Measurements from ENCODE around the gene GALNT15. TPM values are rescaled to one million over a fixed set of nuclear protein-coding genes. Genes with fewer than 3 reads are reported as not detected.
A peak's percentile ranks its signal among the peaks of the same experiment; 100 is the strongest.

The GALNT15 gene
- total RNA-seq, 1 donor from 2014 or later = 1.3 TPM

DNA sequence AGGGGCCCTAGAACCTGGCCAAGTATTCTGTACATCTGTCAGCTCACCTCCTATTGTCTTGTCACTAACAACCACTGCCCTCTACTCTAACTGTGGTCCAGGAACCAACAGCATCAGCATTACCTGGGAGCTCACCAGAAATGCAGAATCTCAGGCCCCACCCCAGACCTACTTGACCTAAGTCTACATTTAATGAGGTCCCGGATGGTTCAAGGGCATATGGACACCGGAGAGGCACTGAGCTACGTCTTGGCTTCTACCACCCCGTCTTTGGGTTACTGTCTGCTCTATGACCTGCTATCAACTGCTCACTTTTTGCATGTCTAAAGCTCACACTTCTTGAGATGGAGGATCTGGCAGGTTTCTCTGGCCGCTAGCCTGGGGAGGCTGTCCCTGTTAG is 8.1 kb downstream of the GALNT15 start:
- DNase-seq (ENCODE audit: low spot score) = peak; percentile 62
- intact Hi-C loops (cut with DNase I) = no loop called here

DNA sequence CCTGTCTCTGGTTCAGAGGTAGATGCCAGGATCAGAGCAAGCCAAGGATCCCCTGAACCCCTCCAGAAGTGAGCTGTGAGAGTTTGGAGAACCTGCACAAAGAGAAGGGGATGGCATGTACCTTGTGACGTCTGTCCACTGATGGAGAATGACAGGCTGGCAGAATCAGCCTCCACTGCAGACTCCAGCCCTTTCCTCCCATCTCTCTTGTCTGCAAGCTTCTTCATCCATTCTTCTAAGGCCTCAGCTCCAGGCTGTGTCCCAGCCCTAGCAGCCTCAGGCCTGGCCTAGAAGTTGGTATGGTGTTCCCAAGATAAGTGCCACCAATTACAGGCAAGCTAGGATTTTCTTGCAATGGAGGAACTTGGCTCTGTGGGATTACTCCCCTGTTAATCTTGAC is 8.6 kb downstream of the GALNT15 start:
- peak; percentile 38 for DNase-seq (ENCODE audit: low spot score)
- intact Hi-C loops (cut with DNase I) = no loop called here

DNA sequence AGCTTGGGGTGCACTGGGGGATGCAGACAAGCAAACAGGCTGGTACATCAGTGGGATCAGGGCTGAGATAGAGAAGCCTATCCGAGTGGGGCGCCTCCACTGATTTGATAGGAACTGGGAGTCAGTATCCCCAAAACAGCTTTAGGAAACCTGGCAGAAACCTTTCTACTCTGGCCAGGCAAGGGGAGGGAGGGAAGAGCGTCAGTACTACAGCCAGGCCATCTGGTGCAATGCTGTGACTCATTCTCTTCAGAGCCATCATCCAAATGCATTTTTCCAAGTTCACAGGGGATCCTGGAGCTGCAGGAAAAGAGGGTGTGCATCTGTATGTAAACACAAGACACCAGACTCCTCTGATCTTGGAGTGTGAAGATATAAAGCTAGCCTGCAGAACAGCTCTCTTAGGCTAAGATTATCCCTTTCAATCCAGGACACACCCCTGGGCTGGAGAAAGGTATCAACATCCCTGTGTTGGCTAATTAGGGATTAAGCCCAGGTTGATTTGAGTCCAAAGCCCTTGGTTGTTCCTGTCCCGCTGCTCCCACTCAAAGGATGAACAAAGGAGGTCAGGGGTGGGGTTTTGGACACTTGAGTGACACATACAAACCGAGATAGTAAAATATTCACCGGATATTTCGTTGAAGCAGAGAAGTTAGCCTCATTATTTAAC is 9.3 kb downstream of the GALNT15 start:
- intact Hi-C loops (cut with DNase I) = no loop called here
- DNase-seq (ENCODE audit: low spot score) = peak; percentile 46

DNA sequence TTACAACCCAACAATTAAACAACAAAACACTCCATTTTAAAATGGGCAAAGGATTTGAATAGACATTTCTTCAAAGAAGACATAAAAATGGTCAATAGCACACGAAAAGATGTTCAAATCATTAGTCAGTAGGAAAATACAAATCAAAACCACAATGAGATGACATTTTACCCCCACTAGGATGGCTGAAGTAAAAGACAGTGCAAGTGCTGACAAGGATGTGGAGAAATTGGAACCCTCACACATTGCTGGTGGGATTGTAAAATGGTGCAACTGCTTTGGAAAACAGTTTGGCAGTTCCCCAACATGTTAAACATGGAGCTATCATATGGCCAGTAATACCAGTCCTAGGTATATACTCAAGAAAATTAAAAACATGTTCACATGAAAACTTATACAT is 11.6 kb downstream of the GALNT15 start:
- intact Hi-C loops (cut with DNase I) = no loop called here

DNA sequence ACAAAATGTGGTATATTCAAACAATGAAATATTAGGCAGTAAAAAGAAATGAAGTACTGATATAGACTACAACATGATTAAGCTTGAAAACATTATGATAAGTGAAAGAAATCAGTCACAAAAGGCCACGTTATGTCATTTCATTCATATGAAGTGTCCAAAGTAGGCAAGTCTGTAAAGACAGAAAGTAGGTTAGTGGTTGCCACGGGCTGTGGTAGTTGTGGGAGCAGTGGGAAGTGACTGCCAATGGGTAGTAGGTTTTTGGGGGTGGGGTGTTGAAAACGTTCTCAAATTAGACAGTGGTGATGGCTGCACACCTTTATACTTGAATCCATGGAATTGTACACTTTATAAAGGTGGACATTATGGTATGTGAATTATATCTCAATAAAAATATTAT is 12.1 kb downstream of the GALNT15 start:
- intact Hi-C loops (cut with DNase I) = no loop called here
- DNase-seq (ENCODE audit: low spot score) = no peak

More for the DNA sequence above, 11.6 kb downstream of the GALNT15 start:
- no peak for DNase-seq (ENCODE audit: low spot score)

DNA sequence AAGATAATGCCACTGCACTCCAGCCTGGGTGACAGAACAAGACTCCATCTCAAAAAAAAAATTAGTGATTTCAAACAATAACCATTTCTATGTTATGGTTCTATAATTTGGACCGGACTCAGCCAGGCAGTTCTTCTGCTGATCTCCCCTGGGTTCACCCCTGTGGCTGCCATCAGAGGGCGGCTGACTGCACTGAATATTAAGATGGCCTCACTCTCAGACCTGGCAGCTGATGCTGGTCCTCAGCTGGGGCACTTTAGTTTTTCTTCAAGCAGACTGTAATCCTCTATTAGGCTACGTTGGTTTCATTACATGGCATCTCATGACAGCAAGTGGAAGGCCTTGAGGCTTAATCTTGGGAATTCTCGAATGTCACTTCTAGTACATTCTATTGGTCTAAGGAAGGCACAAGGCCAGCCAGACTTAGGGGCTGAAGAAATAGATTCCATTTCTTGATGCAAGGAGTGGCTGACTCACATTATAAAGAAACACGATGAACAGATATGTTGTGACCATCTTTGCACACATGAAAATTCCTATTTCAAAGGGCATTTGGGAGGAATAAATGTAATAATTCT is 12.8 kb downstream of the GALNT15 start:
- intact Hi-C loops (cut with DNase I) = no loop called here

DNA sequence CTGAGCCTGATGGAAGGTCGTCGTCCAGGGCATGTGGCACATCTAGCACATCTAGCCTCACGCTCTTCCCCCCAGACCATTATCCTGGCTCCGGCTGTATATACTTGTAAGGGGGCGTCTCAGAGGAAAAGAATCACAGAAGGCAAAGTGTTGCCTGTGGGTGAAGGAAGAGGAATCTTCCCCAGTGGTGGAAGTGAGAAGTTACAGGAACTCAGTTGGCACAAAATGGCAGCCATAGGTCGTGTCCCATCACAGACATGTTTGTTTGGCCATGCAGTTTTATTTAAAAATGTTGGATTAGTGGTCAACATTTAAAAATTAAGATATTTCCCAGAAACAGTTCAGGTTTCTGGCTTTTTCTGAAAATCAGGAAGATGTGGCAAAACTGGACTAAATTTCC is 13.6 kb downstream of the GALNT15 start:
- intact Hi-C loops (cut with DNase I) = no loop called here
- no peak for DNase-seq (ENCODE audit: low spot score)

More for the DNA sequence above, 12.8 kb downstream of the GALNT15 start:
- no peak for DNase-seq (ENCODE audit: low spot score)

DNA sequence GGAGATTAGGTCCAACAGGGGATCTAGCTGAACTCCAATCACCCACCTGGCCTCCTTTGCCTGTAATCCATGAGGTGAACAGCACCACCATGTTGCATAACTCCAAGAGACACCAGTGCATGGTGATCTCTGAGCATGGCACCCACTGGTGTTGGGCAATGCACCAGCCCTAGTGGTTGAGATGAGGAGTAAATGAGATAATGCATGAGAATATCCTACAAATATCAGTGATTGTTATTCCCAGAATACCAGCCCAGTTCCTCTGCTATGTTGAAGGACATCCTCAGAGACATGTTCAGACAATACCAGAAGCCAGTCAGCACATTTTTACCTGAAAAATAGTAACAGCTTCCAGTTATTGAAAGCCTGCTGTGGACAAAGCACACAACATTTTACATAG is 14.7 kb downstream of the GALNT15 start:
- intact Hi-C loops (cut with DNase I) = no loop called here
- peak; percentile 55 for DNase-seq (ENCODE audit: low spot score)

DNA sequence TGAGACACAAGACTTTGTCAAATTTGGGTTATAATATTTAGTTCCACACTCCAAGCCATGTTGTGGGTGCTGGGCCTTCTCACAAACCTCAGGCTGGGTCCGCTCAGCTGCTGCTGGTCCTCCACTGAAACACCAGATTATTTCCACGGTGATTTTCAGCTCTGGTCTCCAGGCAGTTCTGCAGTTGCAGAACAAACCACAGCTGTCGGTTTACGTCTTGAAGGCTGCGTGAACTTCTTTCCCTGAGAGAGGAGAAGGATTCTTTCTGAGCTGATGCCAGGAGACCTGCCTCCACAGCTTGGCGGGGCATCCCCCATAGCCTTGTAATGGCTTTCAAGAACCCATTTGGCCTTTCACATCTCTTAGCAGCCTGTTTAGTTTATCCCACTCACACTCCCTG is 16.2 kb downstream of the GALNT15 start:
- intact Hi-C loops (cut with DNase I) = no loop called here
- peak; percentile 55 for DNase-seq (ENCODE audit: low spot score)

DNA sequence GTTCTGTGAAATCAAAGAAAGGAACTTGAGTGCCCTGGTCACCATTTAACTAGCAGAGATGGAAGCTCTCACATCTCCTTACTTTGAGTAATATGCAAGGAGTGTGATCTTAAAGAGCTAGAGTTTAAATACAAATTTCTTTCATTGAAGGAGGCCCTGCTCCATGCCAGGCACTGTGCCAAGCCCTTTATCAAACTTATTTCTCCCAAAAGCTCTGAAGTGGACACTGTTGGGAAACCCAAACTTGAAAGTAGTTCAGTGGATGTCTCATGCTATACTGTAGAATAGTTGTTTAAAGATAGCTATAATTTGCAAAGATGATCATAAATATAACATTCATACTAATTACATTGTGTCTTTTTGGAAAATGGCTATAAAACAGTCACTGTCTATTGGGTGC is 17.1 kb downstream of the GALNT15 start:
- intact Hi-C loops (cut with DNase I) = no loop called here
- DNase-seq (ENCODE audit: low spot score) = no peak

DNA sequence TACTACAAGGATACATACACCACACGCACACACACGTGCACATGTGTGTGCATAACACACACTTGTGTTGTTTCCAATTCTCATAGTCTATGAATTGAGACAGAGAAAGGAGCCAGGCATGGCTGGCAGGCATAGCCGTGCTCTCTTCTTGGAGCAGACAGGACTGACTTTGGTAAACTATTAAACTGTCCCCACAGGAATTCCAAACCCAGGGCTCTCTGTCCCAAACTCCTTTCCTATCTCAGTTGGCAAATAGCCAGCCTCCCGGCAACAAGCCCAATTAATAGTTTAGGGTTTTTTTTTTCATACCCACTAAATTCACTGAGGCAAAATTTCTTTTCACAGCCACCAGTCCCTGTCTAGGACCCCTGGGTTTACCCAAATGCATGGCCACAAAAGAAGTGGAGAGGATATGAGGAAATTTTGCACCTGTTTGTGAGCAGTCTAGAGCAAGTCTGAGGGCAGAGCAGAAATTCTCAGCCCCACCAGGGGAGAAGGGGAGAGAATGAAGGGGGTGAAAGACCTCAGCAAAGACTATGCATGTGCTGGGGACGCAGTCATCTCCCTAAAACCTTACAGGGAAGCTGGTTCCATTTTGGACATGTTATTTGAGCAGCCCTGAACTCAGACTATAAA is 17.8 kb downstream of the GALNT15 start:
- intact Hi-C loops (cut with DNase I) = no loop called here
- no peak for DNase-seq (ENCODE audit: low spot score)

DNA sequence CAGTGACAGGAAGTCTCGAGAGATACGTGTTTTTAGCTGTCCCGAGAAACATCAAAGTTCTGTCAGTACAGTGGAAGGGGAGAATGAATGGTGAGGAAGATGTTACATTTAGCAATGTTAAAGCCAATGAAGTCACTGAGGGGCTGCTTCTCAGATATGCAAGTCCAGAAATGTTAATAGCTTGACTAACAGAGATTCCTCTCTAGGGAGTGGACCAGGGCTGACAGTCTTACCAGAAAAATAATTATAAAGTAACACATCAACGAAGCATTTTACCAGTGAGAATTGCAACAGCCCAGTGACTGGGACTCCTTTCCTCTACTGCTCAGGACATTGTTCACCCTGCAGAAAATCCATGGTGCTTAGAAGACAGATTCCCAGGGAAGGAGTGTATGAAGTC is 23.9 kb downstream of the GALNT15 start:
- no peak for DNase-seq (ENCODE audit: low spot score)
- intact Hi-C loops (cut with DNase I) = no loop called here

DNA sequence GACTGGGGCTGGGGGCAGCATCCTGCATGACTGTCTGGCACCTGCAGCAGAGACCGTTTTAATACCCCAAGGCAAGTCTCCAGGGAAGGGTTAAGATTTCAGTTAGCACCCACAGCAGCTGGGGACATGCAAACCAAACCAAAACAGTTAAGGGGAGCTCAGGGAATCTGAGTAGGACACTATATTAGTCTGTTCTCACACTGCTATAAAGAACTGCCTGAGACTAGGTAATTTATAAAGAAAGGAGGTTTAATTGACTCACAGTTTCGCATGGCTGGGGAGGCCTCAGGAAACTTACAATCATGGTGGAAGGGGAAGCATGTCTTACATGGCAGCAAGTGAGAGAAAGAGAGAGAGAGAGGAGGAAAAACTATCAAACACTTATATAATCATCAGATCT is 25.3 kb downstream of the GALNT15 start:
- no peak for DNase-seq (ENCODE audit: low spot score)
- intact Hi-C loops (cut with DNase I) = no loop called here

DNA sequence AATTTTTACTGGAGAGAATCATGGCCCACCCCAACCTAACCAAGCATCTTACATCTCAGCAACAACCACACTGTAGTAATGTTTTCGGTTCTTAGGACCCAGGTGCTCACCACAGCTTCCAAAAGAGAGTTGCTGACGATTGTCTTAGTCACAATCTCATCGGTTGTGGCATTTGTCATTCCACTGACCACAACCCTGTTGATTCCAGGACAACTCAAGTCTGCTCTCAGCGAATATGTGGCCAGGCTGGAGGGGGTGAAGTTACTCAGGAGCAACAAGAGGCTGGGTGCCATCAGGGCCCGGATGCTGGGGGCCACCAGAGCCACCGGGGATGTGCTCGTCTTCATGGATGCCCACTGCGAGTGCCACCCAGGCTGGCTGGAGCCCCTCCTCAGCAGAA is 25.9 kb downstream of the GALNT15 start:
- intact Hi-C loops (cut with DNase I) = no loop called here
- DNase-seq (ENCODE audit: low spot score) = no peak

DNA sequence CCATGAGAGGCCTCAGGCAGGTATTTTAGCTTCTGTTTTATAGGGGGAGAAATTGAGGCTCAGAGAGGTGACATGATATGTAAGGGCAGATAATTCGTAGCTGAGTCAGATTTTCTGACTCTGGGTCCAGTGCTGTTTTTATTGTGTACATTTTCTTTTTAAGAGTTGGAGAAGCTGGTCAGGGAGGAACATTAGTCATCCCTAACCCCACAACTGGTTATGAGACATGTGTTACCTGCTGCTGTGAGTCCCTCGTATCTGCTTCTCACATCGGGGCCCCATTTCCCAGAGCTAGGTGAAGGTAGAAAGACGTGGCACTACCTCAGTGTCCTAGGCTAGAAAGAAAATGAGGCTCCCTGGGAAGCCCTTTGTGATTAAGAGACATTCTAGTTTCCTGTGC is 28.6 kb downstream of the GALNT15 start:
- intact Hi-C loops (cut with DNase I) = no loop called here
- no peak for DNase-seq (ENCODE audit: low spot score)

DNA sequence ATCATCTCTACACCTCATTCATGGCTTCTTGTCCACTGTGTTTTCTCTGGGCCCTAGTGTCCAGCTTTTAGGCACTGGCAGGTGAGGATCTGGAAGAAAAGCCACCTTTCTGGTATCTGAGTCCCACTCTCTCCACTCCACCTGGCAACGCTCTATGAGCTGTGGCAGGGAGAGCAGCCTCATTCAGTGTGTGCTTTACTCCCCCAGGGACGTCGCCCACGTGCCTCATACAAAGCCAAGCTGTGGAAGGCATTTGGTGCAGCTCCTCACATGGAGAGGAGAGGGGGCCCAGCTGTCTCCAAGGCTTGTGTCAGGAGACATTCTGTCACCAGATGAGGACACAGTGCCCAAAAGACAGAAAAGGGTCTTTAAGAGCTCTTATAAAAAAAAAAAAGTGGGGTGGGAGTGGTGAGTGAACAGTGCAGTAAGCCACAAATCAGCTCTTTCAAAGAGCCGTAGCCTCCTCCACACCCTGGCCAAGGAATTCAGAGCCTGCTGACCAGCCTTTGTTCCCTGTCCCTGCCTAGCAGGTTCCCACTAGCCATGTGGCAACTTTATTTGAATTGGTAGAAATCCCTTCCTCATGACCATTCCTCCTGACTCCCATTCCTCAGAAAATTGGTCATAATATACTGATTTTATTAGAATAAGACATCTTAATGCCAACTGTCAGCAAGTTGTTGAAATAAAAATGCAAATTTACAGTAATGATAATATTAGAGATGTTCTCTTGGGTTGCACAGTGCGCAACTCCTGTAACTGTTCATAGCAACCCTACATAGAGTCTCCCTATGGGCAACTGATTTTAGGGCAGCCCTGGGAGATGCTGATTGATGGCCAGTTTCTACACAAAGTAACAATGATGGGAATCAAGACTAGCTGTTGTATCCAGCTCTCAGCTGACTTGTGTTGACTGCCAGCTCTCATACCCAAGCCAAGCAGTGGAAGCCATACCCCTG is 29.5 kb downstream of the GALNT15 start:
- no peak for DNase-seq (ENCODE audit: low spot score)
- intact Hi-C loops (cut with DNase I) = no loop called here

DNA sequence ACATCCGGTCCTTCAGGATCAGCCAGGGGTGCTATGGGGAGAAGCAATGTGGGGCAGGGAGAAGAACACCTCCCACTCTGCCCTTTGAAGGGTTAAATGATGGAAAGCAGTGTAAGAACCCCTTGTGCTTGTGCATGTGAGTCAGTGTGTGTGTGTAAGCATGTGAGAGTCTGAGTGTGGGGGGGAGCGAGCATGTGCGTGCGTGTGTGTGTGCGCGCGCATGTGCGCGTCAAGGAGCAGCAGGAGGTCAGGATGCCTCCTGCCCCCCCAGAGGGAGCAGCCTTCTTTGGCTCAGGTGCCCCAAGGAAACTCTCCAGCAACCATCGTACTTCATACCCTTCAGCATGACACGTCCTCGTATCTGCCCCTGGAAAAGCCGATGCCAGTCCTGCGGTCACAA is 30.3 kb downstream of the GALNT15 start:
- intact Hi-C loops (cut with DNase I) = no loop called here
- no peak for DNase-seq (ENCODE audit: low spot score)

DNA sequence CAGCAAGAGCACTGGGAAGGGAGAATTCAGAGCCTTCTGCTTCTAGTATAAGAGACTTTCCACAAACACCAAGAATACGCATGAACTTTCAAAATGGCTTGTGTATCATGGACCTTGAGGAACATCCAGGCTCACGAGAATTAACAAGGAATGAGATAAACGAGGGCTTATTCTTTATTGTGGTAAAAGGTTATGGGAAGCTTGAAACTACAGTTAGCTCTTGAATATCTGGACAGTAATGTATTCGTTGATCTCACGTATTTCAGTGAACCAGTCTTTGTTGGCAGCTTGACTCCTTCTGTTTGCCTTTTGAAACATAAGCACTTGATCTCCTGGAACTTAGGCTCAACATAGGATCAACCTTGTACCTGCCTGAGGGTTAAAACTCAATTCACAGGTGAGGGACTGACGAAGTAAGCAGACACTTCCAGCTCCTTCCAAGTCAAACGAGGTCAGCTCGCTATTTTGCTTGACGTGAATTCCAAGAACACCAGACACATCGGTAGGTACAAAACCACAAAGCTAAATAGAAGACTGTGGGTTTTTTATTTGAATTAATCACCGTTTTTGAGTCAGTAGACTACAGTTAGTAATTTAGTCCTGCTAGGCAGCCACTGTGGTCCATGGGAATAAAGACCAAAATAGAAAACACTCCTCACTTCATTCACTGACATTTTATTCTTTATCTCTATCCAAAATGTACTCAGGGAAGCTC is 30.8 kb downstream of the GALNT15 start:
- intact Hi-C loops (cut with DNase I) = no loop called here
- no peak for DNase-seq (ENCODE audit: low spot score)

DNA sequence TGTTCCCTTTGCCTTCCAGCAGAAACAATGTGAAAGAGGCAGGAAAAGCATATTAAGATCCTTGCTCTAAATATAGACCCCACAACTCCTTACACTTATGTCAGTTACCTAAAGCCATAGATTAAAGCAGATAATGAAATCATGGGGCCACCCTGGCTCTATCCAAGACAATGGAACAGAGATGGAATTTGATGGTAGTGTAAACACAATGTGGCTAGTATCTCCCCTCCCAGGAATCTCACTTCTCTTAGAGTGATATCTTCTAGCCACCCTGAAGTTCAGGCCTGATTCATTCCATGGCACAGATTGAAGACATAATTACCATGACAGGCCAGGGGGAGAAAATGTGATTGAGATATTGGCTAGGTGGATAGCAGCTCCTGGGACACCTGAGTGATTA is 32.6 kb downstream of the GALNT15 start:
- intact Hi-C loops (cut with DNase I) = no loop called here
- no peak for DNase-seq (ENCODE audit: low spot score)

All from cardiac septum (tissue), 1 donor.